ENCODE data around the gene C1orf174.

DNA sequence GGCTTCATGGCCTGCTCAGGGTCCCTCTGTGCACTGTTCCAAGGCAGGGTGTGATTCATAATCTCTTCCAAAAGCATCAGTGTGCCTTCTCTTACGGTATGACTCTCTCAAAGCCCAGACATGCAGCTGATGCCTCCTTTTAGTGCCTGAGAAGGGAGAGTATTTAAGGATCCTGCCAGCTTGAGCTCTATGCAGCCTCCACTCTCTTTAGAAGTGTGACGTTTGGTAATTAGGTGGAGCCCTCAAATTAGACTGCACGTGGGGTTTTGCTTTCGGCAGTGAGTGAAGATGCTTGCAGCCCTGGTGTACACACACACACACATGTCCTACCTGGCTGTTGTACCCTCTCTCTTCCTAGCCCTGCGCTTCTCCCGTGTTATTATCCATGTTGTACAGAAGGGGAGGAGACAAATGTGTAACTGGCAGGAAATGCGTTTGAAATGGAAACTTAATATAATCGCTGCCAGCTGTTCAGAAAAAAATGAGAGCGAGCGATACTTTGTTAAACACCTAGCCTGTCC lies 2.6 kb upstream of the C1orf174 start:
- no peak for TF ChIP-seq SIN3A (IDR thresholded peaks at IDR 0.05; ENCODE audit: borderline replicate concordance, insufficient read depth, low read depth, low read length)
- TF ChIP-seq, protein P1, sequence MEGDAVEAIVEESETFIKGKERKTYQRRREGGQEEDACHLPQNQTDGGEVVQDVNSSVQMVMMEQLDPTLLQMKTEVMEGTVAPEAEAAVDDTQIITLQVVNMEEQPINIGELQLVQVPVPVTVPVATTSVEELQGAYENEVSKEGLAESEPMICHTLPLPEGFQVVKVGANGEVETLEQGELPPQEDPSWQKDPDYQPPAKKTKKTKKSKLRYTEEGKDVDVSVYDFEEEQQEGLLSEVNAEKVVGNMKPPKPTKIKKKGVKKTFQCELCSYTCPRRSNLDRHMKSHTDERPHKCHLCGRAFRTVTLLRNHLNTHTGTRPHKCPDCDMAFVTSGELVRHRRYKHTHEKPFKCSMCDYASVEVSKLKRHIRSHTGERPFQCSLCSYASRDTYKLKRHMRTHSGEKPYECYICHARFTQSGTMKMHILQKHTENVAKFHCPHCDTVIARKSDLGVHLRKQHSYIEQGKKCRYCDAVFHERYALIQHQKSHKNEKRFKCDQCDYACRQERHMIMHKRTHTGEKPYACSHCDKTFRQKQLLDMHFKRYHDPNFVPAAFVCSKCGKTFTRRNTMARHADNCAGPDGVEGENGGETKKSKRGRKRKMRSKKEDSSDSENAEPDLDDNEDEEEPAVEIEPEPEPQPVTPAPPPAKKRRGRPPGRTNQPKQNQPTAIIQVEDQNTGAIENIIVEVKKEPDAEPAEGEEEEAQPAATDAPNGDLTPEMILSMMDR (IDR thresholded peaks at IDR 0.05): no peak
- TF ChIP-seq POLR2AphosphoS5 (IDR thresholded peaks at IDR 0.05; ENCODE audit: low read depth, low read length): no peak

Data from Panc1 (cell line).